ENCODE data around the gene IGF2. TPM values are rescaled to one million over a fixed set of nuclear protein-coding genes. Genes with fewer than 3 reads are reported as not detected.

The IGF2 gene
- total and polyA plus RNA-seq, 7 donors, result 5.9 to 471 (median 60.2) TPM

DNA sequence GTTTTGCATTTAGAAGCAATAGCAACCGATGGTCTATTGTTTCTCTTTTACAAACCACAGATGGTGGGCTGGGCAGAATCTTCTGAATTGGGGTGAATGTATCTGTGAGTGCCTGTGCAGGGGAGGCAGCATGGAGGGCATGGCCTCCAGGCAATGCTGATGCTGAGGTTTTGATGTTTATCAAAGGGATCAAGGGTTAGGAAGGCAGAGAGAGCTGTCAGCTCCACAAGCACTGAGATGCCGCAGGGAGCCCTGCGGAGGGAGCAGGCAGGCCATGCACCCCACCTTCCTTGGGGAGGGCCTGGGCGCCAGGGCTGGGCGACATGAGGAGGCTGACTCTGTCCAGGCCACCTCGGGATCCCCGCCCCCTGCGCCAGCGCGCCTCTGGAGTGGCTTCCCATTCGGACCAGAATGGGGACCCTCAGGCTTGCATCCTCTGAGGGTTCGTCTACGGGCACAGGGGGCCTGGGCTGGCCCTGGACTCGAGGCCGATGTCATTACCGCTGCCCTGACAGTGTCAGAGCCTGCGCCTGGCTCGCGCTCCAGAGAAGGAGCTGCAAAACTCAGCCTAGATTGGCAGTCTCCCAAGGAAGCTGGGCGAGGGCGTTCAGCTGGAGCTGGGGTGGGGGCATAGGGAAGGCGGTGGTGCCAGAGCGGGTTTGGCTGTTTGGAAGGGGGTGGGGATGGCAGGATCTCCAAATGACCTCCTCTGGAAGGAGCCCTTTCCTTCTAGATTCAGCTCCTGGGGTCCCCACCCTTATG, 46.3 kb upstream of the IGF2 start:
- no peak overlapping the region for H3K27ac ChIP-seq
- TF ChIP-seq CTCF (IDR thresholded peaks at IDR 0.05), result no peak
- no peak for ATAC-seq
- H3K9me3 ChIP-seq, result no peaks in the 10 kb centered on the region
- no peak overlapping the region for H3K4me3 ChIP-seq
- peaks cover 0 to 63% (median 17%) of the 10 kb centered on the region in 3 donors for H3K27me3 ChIP-seq (ENCODE audit: insufficient read depth in 3 of 3, low read length in 2 of 3)
- DNase-seq, result no peak
- intact Hi-C loops (cut with DNase I), result loop anchor here in 1 of 2 donors (5.0 kb wide), 1 partner anchor 52 kb away; no protein-coding TSS in a partner anchor
- no peaks in the 10 kb centered on the region for H3K36me3 ChIP-seq (ENCODE audit: insufficient read depth in 1 of 2, low read depth in 1 of 2)
- 56 to 65% (median 61%) methylated on average over 18 to 23 of the region's 23 CpGs for WGBS, 3 donors
- no peaks in the 10 kb centered on the region for H3K4me1 ChIP-seq

DNA sequence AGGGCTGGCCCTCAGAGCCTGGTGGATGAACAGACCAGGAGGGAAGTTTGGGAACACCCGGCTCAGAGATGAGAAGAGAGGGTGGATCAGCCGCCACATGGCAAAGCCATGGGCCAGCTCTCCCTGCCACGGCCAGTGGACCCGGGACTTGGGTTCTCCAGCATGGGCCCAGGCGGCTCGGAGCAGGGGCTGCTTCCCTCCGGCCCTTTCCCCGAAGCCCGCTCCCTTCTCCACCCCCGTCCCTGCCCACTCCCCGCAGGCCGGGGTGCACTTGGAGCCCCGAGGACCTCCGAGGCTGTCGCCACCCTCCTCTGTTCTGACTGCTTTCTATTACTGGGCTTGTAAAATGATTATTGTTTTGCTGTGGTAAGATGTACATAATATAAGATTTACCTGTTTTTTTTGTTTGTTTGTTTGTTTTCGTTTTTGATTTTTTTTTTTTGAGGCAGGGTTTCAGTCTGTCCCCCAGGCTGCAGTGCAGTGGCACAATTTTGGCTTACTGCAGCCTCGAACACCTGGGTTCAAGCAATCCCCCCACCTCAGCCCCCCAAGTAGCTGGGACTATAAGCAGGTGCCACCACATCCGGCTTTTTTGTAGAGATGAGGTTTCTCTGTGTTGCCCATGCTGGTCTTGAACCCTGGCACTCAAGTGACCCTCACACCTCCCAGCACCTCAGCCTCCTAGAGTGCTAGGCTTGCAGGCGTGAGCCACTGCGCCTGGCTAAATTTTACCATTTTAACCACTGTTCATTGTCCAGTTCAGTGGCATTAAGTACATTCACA, 43.7 kb upstream of the IGF2 start:
- Histone ChIP-seq H3K4me3 (no peak overlapping the region), H3K36me3 (ENCODE audit: insufficient read depth in 1 of 2, low read depth in 1 of 2) (no peaks in the 10 kb centered on the region), H3K27me3 (ENCODE audit: insufficient read depth in 3 of 3, low read length in 2 of 3) (peaks cover 0 to 62% (median 11%) of the 10 kb centered on the region in 3 donors), H3K9me3 (no peaks in the 10 kb centered on the region), H3K27ac (no peak overlapping the region), H3K4me1 (no peaks in the 10 kb centered on the region)
- no peak for TF ChIP-seq CTCF (IDR thresholded peaks at IDR 0.05)
- intact Hi-C loops (cut with DNase I), result no loop called here
- ATAC-seq (no peak), DNase-seq (no peak)
- 73 to 75% (median 74%) methylated on average over 19 to 20 of the region's 20 CpGs for WGBS, 3 donors

- DNase-seq (no peak), ATAC-seq (no peak)
- intact Hi-C loops (cut with DNase I), result no loop called here
- WGBS, 3 donors, result 63 to 74% (median 73%) methylated on average over 18 of the region's 18 CpGs
- Histone ChIP-seq H3K4me3 (no peak overlapping the region), H3K27ac (no peak overlapping the region), H3K36me3 (ENCODE audit: insufficient read depth in 1 of 2, low read depth in 1 of 2) (no peaks in the 10 kb centered on the region), H3K4me1 (no peaks in the 10 kb centered on the region), H3K9me3 (no peaks in the 10 kb centered on the region), H3K27me3 (ENCODE audit: insufficient read depth in 3 of 3, low read length in 2 of 3) (peaks cover 0 to 64% (median 14%) of the 10 kb centered on the region in 3 donors)
- no peak for TF ChIP-seq CTCF (IDR thresholded peaks at IDR 0.05)
Observed at GRCh38 chr11:2182075-2182474, 42.9 kb upstream of the IGF2 start.

- intact Hi-C loops (cut with DNase I), result no loop called here
- Histone ChIP-seq H3K4me1 (no peaks in the 10 kb centered on the region), H3K36me3 (ENCODE audit: insufficient read depth in 1 of 2, low read depth in 1 of 2) (no peaks in the 10 kb centered on the region), H3K9me3 (no peaks in the 10 kb centered on the region), H3K27ac (no peak overlapping the region), H3K27me3 (ENCODE audit: insufficient read depth in 3 of 3, low read length in 2 of 3) (peaks cover 0 to 61% (median 14%) of the 10 kb centered on the region in 3 donors), H3K4me3 (no peak overlapping the region)
- DNase-seq (no peak), ATAC-seq (no peak)
- WGBS, 3 donors, result 68 to 77% (median 75%) methylated on average over 11 of the region's 11 CpGs
- no peak for TF ChIP-seq CTCF (IDR thresholded peaks at IDR 0.05)
Observed at GRCh38 chr11:2180789-2181370, 41.7 kb upstream of the IGF2 start.
